ENCODE measurements around the gene ANKRD44. TPM values are rescaled to one million over a fixed set of nuclear protein-coding genes. Genes with fewer than 3 reads are reported as not detected.

Gene ANKRD44
- total RNA-seq, 2 donors from 2014 or later = 7.0 to 10.1 TPM

- DNase-seq (ENCODE audit: low spot score) = no peak
- Histone ChIP-seq H3K9me3 (no peaks in the 10 kb centered on the region), H3K27ac (no peak overlapping the region), H3K4me3 (no peak overlapping the region), H3K36me3 (no peaks in the 10 kb centered on the region), H3K4me1 (no peaks in the 10 kb centered on the region), H3K27me3 (no peaks in the 10 kb centered on the region)
- TF ChIP-seq, protein P1, sequence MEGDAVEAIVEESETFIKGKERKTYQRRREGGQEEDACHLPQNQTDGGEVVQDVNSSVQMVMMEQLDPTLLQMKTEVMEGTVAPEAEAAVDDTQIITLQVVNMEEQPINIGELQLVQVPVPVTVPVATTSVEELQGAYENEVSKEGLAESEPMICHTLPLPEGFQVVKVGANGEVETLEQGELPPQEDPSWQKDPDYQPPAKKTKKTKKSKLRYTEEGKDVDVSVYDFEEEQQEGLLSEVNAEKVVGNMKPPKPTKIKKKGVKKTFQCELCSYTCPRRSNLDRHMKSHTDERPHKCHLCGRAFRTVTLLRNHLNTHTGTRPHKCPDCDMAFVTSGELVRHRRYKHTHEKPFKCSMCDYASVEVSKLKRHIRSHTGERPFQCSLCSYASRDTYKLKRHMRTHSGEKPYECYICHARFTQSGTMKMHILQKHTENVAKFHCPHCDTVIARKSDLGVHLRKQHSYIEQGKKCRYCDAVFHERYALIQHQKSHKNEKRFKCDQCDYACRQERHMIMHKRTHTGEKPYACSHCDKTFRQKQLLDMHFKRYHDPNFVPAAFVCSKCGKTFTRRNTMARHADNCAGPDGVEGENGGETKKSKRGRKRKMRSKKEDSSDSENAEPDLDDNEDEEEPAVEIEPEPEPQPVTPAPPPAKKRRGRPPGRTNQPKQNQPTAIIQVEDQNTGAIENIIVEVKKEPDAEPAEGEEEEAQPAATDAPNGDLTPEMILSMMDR (IDR thresholded peaks at IDR 0.05) = no peak
Observed at GRCh38 chr2:197136452-197136851, 174.1 kb downstream of the ANKRD44 start.

- TF ChIP-seq, protein P1 (IDR thresholded peaks at IDR 0.05) = no peak
- H3K4me1 ChIP-seq = no peaks in the 10 kb centered on the region
- H3K27ac ChIP-seq = no peak overlapping the region
- H3K36me3 ChIP-seq = no peaks in the 10 kb centered on the region
- H3K9me3 ChIP-seq = no peaks in the 10 kb centered on the region
- no peak overlapping the region for H3K4me3 ChIP-seq
- H3K27me3 ChIP-seq = no peaks in the 10 kb centered on the region
- DNase-seq (ENCODE audit: low spot score) = no peak
Observed at GRCh38 chr2:197135806-197136205, 174.8 kb downstream of the ANKRD44 start.

DNA sequence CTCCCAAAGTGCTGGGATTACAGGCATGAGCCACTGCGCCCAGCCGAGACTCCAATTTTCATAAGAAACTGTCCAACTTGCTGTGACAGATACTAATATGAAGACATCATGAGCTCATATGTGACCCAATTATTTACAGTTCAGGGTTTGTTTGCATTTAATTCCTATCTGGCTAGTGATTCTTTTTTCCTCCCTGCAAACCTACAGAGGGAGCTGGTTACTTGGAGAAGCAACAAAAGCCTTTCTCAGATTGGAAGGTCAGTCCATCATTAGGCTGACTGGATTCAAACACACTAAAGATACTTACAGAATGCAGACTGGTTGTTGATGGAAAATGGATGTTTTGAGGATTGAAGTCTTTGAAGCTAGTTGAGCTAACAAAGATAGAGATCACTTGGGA is 176.4 kb downstream of the ANKRD44 start:
- Histone ChIP-seq H3K9me3 (no peaks in the 10 kb centered on the region), H3K27me3 (no peaks in the 10 kb centered on the region), H3K4me3 (no peak overlapping the region), H3K27ac (no peak overlapping the region), H3K36me3 (no peaks in the 10 kb centered on the region), H3K4me1 (no peaks in the 10 kb centered on the region)
- DNase-seq (ENCODE audit: low spot score) = no peak
- TF ChIP-seq, protein P1 (IDR thresholded peaks at IDR 0.05) = no peak

- Histone ChIP-seq H3K27ac (no peak overlapping the region), H3K4me1 (no peaks in the 10 kb centered on the region), H3K4me3 (no peak overlapping the region), H3K36me3 (no peaks in the 10 kb centered on the region), H3K27me3 (no peaks in the 10 kb centered on the region), H3K9me3 (no peaks in the 10 kb centered on the region)
- TF ChIP-seq, protein P1 (IDR thresholded peaks at IDR 0.05) = no peak
- no peak for DNase-seq (ENCODE audit: low spot score)
Observed at GRCh38 chr2:197131558-197131855, 179.1 kb downstream of the ANKRD44 start.

- no peak for DNase-seq (ENCODE audit: low spot score)
- H3K4me1 ChIP-seq = no peaks in the 10 kb centered on the region
Observed at GRCh38 chr2:197130318-197130717, 180.3 kb downstream of the ANKRD44 start.

GRCh38 chr2:197128897-197129296 is 181.7 kb downstream of the ANKRD44 start:
- Histone ChIP-seq H3K36me3 (peaks cover 5% of the 10 kb centered on the region), H3K4me1 (no peaks in the 10 kb centered on the region), H3K4me3 (no peak overlapping the region), H3K27me3 (no peaks in the 10 kb centered on the region), H3K9me3 (no peaks in the 10 kb centered on the region), H3K27ac (no peak overlapping the region)
- DNase-seq (ENCODE audit: low spot score) = no peak
- TF ChIP-seq, protein P1 (IDR thresholded peaks at IDR 0.05) = no peak

More at GRCh38 chr2:197130318-197130717, 180.3 kb downstream of the ANKRD44 start:
- TF ChIP-seq, protein P1 (IDR thresholded peaks at IDR 0.05) = no peak
- H3K36me3 ChIP-seq = peaks cover 4% of the 10 kb centered on the region
- no peak overlapping the region for H3K4me3 ChIP-seq
- H3K27me3 ChIP-seq = no peaks in the 10 kb centered on the region
- H3K9me3 ChIP-seq = no peaks in the 10 kb centered on the region
- H3K27ac ChIP-seq = no peak overlapping the region

Data from right atrium auricular region (tissue), 2 donors.